Common myeloid progenitor, CD34-positive (primary cell): ENCODE measurements around the gene LRRC58.

ENCODE experiments used
- CTCF ChIA-PET: fragments of 350-600 bp; sonication (Branson Sonifier 250); formaldehyde crosslinking; loops from one replicate; lab custom pipeline; 2021; ENCODE audit warnings: antibody characterized with exemption; lab: Charles Lee
- POLR2A ChIA-PET: fragments of 350-600 bp; sonication (Branson Sonifier 250); formaldehyde crosslinking; loops from one replicate; lab custom pipeline; 2021; ENCODE audit warnings: antibody characterized with exemption; lab: Charles Lee
- DNase-seq, 3 donors: peaks; one replicate each; pipeline versions ENCODE4 v3.0.0 to v3.0.0-alpha.2; 2013
- H3K27ac ChIP-seq, 2 experiments: 1 replicate in 1 of 2; 2 replicates in 1 of 2; pipeline ENCODE4 v1.7.0; 2013; ENCODE audit warnings: inconsistent platforms in 2 of 2, low read length in 2 of 2, mild to moderate bottlenecking in 2 of 2, low read depth in 1 of 2, moderate library complexity in 1 of 2; ENCODE audit not compliant: severe bottlenecking in 2 of 2, insufficient read depth in 1 of 2, poor library complexity in 1 of 2
- H3K27me3 ChIP-seq, 5 experiments: replicated peaks in 2 of 5; 1 replicate in 3 of 5; 2 replicates in 2 of 5; pipeline versions ENCODE4 v1.6.1 to v1.7.0; 2013; ENCODE audit warnings: low read length in 4 of 5, mild to moderate bottlenecking in 2 of 5, moderate library complexity in 2 of 5, inconsistent platforms in 1 of 5; ENCODE audit not compliant: insufficient read depth in 5 of 5, control insufficient read depth in 4 of 5
- H3K36me3 ChIP-seq, 4 experiments: 1 replicate in 2 of 4; 2 replicates in 2 of 4; pipeline versions ENCODE4 v1.6.1 to v1.7.0; 2013; ENCODE audit warnings: low read length in 3 of 4, control low read depth in 1 of 4, mild to moderate bottlenecking in 1 of 4; ENCODE audit not compliant: control insufficient read depth in 4 of 4, insufficient read depth in 4 of 4
- H3K4me1 ChIP-seq, 4 experiments: 1 replicate in 3 of 4; 2 replicates in 1 of 4; pipeline versions ENCODE4 v1.6.1 to v1.7.1; 2013; ENCODE audit warnings: low read length in 3 of 4, mild to moderate bottlenecking in 3 of 4, control low read depth in 1 of 4, inconsistent platforms in 1 of 4, moderate library complexity in 1 of 4; ENCODE audit not compliant: control insufficient read depth in 4 of 4, insufficient read depth in 4 of 4; ENCODE audit errors: control extremely low read depth in 1 of 4
- H3K4me3 ChIP-seq, 7 experiments: 1 replicate in 4 of 7; 2 replicates in 3 of 7; pipeline versions ENCODE4 v1.5.1 to v1.7.0; 2013; ENCODE audit warnings: mild to moderate bottlenecking in 7 of 7, low read length in 6 of 7, moderate library complexity in 6 of 7, inconsistent platforms in 2 of 7, low read depth in 2 of 7, control low read depth in 1 of 7; ENCODE audit not compliant: insufficient read depth in 4 of 7, control insufficient read depth in 1 of 7; ENCODE audit errors: extremely low read depth in 1 of 7
- H3K9me3 ChIP-seq, 5 experiments: 1 replicate in 4 of 5; 2 replicates in 1 of 5; pipeline versions ENCODE4 v1.6.1 to v1.7.1; 2013; ENCODE audit warnings: low read length in 4 of 5, mild to moderate bottlenecking in 2 of 5, inconsistent platforms in 1 of 5, low read depth in 1 of 5, moderate library complexity in 1 of 5; ENCODE audit not compliant: control insufficient read depth in 4 of 5, insufficient read depth in 2 of 5; ENCODE audit errors: control extremely low read depth in 1 of 5
- WGBS: methylation state at CpG from one replicate; pipeline ENCODE4 v1.1.5; 2013; ENCODE audit not compliant: insufficient coverage; 5-methylcytosine and 5-hydroxymethylcytosine counted together

The LRRC58 gene

GRCh38 chr3:120275618-120276017 lies 73.5 kb downstream of the LRRC58 start:
- DNase-seq: no peak
- ChIA-PET CTCF (no interaction called here), POLR2A (no interaction called here)
- Histone ChIP-seq H3K9me3 (no peaks in the 10 kb centered on the region), H3K27ac (no peak overlapping the region), H3K4me1 (no peaks in the 10 kb centered on the region), H3K36me3 (no peaks in the 10 kb centered on the region), H3K4me3 (no peak overlapping the region), H3K27me3 (peaks cover 0 to 4% (median 0%) of the 10 kb centered on the region in 5 experiments)
- 63% methylated on average over 4 of the region's 4 CpGs for WGBS

- POLR2A ChIA-PET: no interaction called here
- WGBS: 80% methylated on average over 4 of the region's 5 CpGs
- H3K4me1 ChIP-seq: no peaks in the 10 kb centered on the region
These were observed 74.4 kb downstream of the LRRC58 start for GRCh38 chr3:120274739-120275167.

More at GRCh38 chr3:120274739-120275167, 74.4 kb downstream of the LRRC58 start:
- Histone ChIP-seq H3K27ac (no peak overlapping the region), H3K4me3 (no peak overlapping the region), H3K27me3 (peaks cover 0 to 5% (median 0%) of the 10 kb centered on the region in 5 experiments), H3K36me3 (no peaks in the 10 kb centered on the region), H3K9me3 (no peaks in the 10 kb centered on the region)
- no peak for DNase-seq
- CTCF ChIA-PET: no interaction called here
